HepG2 (cell line): ENCODE data around the gene GLUL. TPM values are rescaled to one million over a fixed set of nuclear protein-coding genes. Genes with fewer than 3 reads are reported as not detected.
A peak's percentile ranks its signal among the peaks of the same experiment; 100 is the strongest.

Experiments used
- AGO1 ChIP-seq: fragments of 200-400 bp; formaldehyde crosslinking; IDR thresholded peaks from 2 replicates; pipeline ENCODE4 v1.6.1; 2017; ENCODE audit warnings: mild to moderate bottlenecking, low read depth, low read length, moderate library complexity; ENCODE audit not compliant: poor library complexity, severe bottlenecking
- ASH2L ChIP-seq: fragments of 300-600, 200-600 bp; sonication (generic); IDR thresholded peaks from 2 replicates; pipeline ENCODE4 v1.7.0; 2017; ENCODE audit warnings: low read depth, mild to moderate bottlenecking, moderate library complexity, mixed read lengths, low read length; ENCODE audit not compliant: insufficient read length
- DPF2 ChIP-seq: sonication (generic); formaldehyde crosslinking; IDR thresholded peaks from 2 replicates; pipeline ENCODE4 v1.4.0; 2020; ENCODE audit warnings: mild to moderate bottlenecking, low read depth, missing genetic modification reagents, borderline replicate concordance
- GFI1 ChIP-seq: sonication (generic); formaldehyde crosslinking; IDR thresholded peaks from 2 replicates; pipeline ENCODE4 v1.5.0; 2020; ENCODE audit warnings: missing genetic modification reagents, mild to moderate bottlenecking, borderline replicate concordance
- NCOA5 ChIP-seq: sonication (generic); formaldehyde crosslinking; IDR thresholded peaks from 2 replicates; pipeline ENCODE4 v1.4.0; 2020; ENCODE audit warnings: missing genetic modification reagents
- RBM39 ChIP-seq: fragments of 200-400 bp; formaldehyde crosslinking; IDR thresholded peaks from one replicate; pipeline ENCODE4 v1.6.1; 2018; ENCODE audit warnings: antibody characterized with exemption, mild to moderate bottlenecking, low read depth, low read length; ENCODE audit not compliant: poor library complexity, severe bottlenecking
- RXRA ChIP-seq: sonication (generic); formaldehyde crosslinking; IDR thresholded peaks from 2 replicates; pipeline ENCODE4 v1.5.1; 2020; ENCODE audit warnings: missing genetic modification reagents
- SIX4 ChIP-seq: sonication (generic); formaldehyde crosslinking; IDR thresholded peaks from 2 replicates; pipeline ENCODE4 v1.4.0; 2020; ENCODE audit warnings: missing genetic modification reagents
- SMARCC2 ChIP-seq: fragments of 450-650 bp; IDR thresholded peaks from 2 replicates; pipeline ENCODE4 v1.6.1; 2017; ENCODE audit warnings: antibody characterized with exemption, mild to moderate bottlenecking
- SRSF4 ChIP-seq: fragments of 200-400 bp; formaldehyde crosslinking; IDR thresholded peaks from one replicate; pipeline ENCODE4 v1.6.1; 2018; ENCODE audit warnings: mild to moderate bottlenecking, low read depth, low read length, moderate library complexity; ENCODE audit not compliant: poor library complexity, severe bottlenecking
- TERF1 ChIP-seq: sonication (generic); formaldehyde crosslinking; IDR thresholded peaks from 2 replicates; pipeline ENCODE4 v1.8.0; 2022; ENCODE audit warnings: mild to moderate bottlenecking, missing genetic modification reagents, moderate library complexity
- ZBTB8A ChIP-seq: sonication (generic); formaldehyde crosslinking; IDR thresholded peaks from 2 replicates; pipeline ENCODE4 v1.4.0; 2020; ENCODE audit warnings: mild to moderate bottlenecking, low read depth, missing genetic modification reagents, borderline replicate concordance
- ZNF280B ChIP-seq: sonication (generic); formaldehyde crosslinking; IDR thresholded peaks from 2 replicates; pipeline ENCODE4 v1.5.0; 2020; ENCODE audit warnings: missing genetic modification reagents, mild to moderate bottlenecking, borderline replicate concordance
- ZNF550 ChIP-seq: sonication (generic); formaldehyde crosslinking; IDR thresholded peaks from 2 replicates; pipeline ENCODE4 v1.4.0; 2020; ENCODE audit warnings: mild to moderate bottlenecking, missing genetic modification reagents, borderline replicate concordance
- ZNF788 ChIP-seq: sonication (generic); formaldehyde crosslinking; IDR thresholded peaks from 2 replicates; pipeline ENCODE4 v1.5.0; 2020; ENCODE audit warnings: mild to moderate bottlenecking, missing genetic modification reagents, borderline replicate concordance
- ZNF841 ChIP-seq: sonication (generic); formaldehyde crosslinking; IDR thresholded peaks from 2 replicates; pipeline ENCODE4 v1.8.1; 2023; ENCODE audit warnings: missing genetic modification reagents, borderline replicate concordance
- polyA plus RNA-seq, 8 experiments: library from polyadenylated mRNA; depleted of rRNA in 3 of 8; stranded (reverse) in 7 of 8; unstranded in 1 of 8; fragments of >200 nt; fragmentation: Illumina TruSeq in 4 of 8; extraction: Trizol in 4 of 8; gene quantifications; 2 replicates each; pipeline versions ENCODE4 v1.2.1 to v1.2.3, GENCODE V29; 2011 to 2016; ENCODE audit warnings: low read depth in 4 of 8, missing spikeins in 1 of 8, mixed read lengths in 1 of 8; ENCODE audit not compliant: insufficient read depth in 1 of 8
- total RNA-seq, 5 experiments: library from RNA; depleted of rRNA; stranded (reverse); fragments of >200 nt; fragmentation: Illumina TruSeq; extraction: Trizol; gene quantifications; 2 replicates each; pipeline ENCODE4 v1.2.3, GENCODE V29; 2016; ENCODE audit warnings: low read depth in 1 of 5
- TF ChIP-seq, protein P1 (sequence below): IDR thresholded peaks from 2 replicates; pipeline ENCODE4 v1.6.1; 2016; ENCODE audit warnings: low read depth, control low read depth
- TF ChIP-seq, protein P2 (sequence below): sonication (generic); formaldehyde crosslinking; IDR thresholded peaks from 2 replicates; pipeline ENCODE4 v1.4.0; 2020; ENCODE audit warnings: low read depth, mild to moderate bottlenecking, missing genetic modification reagents

GLUL gene
- total and polyA plus RNA-seq, 2 of the 13 experiments (the other 11 are each of a cell fraction or from before 2014, with no cell fraction given) = 423 to 827 TPM

DNA sequence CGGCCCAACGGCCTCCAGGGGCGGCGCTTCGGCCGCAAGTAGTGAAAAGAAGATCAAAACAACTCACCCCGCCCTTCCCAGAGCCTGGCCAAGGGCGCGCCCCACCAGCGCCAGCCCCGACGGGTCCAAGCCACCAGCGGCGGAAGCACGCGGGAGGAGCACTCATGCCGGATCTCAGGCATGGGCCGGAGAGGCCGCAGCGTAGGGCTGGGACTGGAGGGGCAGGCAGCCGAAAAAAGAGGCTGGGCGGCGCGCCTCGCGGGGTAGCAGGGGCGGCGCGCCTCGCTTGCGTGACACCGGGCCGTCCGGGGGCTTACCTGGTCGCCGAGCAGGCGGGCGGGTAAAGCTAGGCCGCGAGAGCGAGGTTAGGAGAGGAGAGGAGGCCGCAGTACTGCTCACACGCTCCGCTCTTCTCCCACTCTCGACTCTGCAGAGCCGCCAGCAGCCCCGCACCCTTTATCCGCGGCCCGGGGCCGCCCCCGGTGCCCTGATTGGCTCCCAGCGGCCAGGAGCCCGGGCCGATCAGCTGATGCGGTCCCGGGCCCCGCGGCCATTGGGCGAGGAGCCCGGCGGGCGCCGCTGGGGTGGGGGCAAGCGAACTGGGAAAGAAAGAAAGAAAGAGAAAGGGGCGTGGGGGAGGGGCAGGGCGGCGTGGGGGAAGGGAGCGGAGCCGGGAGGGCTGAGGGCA, at the start of gene GLUL (continued):
- TF ChIP-seq, protein P1, sequence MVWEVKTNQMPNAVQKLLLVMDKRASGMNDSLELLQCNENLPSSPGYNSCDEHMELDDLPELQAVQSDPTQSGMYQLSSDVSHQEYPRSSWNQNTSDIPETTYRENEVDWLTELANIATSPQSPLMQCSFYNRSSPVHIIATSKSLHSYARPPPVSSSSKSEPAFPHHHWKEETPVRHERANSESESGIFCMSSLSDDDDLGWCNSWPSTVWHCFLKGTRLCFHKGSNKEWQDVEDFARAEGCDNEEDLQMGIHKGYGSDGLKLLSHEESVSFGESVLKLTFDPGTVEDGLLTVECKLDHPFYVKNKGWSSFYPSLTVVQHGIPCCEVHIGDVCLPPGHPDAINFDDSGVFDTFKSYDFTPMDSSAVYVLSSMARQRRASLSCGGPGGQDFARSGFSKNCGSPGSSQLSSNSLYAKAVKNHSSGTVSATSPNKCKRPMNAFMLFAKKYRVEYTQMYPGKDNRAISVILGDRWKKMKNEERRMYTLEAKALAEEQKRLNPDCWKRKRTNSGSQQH (CRISPR knock-in tag) = 0 out of 2 replicates have a peak, but pooled peaks have one; percentile 30
- TF ChIP-seq AGO1 = peak; percentile 63
- TF ChIP-seq GFI1 (CRISPR knock-in tag) = no peak; the same call in 1 of the 2 replicates
- no peak for TF ChIP-seq ZNF280B (CRISPR knock-in tag)
- TF ChIP-seq, protein P2, sequence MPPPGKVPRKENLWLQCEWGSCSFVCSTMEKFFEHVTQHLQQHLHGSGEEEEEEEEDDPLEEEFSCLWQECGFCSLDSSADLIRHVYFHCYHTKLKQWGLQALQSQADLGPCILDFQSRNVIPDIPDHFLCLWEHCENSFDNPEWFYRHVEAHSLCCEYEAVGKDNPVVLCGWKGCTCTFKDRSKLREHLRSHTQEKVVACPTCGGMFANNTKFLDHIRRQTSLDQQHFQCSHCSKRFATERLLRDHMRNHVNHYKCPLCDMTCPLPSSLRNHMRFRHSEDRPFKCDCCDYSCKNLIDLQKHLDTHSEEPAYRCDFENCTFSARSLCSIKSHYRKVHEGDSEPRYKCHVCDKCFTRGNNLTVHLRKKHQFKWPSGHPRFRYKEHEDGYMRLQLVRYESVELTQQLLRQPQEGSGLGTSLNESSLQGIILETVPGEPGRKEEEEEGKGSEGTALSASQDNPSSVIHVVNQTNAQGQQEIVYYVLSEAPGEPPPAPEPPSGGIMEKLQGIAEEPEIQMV = 0 out of 2 replicates have a peak, but pooled peaks have one; percentile 29
- TF ChIP-seq SIX4 (CRISPR knock-in tag) = no peak
- no peak for TF ChIP-seq SRSF4
- 0 out of 2 replicates have a peak, but pooled peaks have one; percentile 63 for TF ChIP-seq ZNF841 (CRISPR knock-in tag)
- no peak for TF ChIP-seq NCOA5
- TF ChIP-seq RBM39 = peak; percentile 99
- no peak for TF ChIP-seq SMARCC2
- TF ChIP-seq ZBTB8A = peak; percentile 64; the same call in 1 of the 2 replicates
- TF ChIP-seq ZNF550 (CRISPR knock-in tag) = no peak
- TF ChIP-seq ASH2L = peak; percentile 54
- TF ChIP-seq ZNF788 (CRISPR knock-in tag) = no peak; the same call in 1 of the 2 replicates
- no peak for TF ChIP-seq DPF2 (CRISPR knock-in tag)
- 0 out of 2 replicates have a peak, but pooled peaks have one; percentile 34 for TF ChIP-seq RXRA (CRISPR knock-in tag)
- no peak for TF ChIP-seq TERF1 (CRISPR knock-in tag)
